ENCODE results near the gene SDCBP2.

DNA sequence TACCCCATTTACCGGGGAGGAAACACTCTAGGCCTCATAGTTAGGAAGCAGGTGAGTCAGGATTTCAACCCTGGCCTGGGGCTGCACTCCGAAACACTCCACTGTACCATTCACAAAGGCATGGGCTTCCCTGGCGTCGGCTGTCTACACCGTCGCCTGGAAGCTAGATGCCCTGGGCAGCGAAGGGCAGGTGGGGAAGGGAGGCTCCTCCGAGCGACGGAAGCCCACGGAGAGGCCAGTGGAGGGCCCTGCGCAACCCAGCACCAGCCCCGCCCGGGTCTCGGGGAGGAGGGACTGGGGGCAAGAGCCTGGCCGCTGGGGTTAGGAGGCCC lies 16.1 kb downstream of the SDCBP2 start:
- TF ChIP-seq, protein P1, sequence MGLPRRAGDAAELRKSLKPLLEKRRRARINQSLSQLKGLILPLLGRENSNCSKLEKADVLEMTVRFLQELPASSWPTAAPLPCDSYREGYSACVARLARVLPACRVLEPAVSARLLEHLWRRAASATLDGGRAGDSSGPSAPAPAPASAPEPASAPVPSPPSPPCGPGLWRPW (IDR thresholded peaks at IDR 0.05) = no peak
- TF ChIP-seq, protein P2, sequence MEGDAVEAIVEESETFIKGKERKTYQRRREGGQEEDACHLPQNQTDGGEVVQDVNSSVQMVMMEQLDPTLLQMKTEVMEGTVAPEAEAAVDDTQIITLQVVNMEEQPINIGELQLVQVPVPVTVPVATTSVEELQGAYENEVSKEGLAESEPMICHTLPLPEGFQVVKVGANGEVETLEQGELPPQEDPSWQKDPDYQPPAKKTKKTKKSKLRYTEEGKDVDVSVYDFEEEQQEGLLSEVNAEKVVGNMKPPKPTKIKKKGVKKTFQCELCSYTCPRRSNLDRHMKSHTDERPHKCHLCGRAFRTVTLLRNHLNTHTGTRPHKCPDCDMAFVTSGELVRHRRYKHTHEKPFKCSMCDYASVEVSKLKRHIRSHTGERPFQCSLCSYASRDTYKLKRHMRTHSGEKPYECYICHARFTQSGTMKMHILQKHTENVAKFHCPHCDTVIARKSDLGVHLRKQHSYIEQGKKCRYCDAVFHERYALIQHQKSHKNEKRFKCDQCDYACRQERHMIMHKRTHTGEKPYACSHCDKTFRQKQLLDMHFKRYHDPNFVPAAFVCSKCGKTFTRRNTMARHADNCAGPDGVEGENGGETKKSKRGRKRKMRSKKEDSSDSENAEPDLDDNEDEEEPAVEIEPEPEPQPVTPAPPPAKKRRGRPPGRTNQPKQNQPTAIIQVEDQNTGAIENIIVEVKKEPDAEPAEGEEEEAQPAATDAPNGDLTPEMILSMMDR (IDR thresholded peaks at IDR 0.05) = no peak
- TF ChIP-seq ZFP36 (IDR thresholded peaks at IDR 0.05; ENCODE audit: borderline replicate concordance, partially characterized antibody) (no peak), RNF2 (IDR thresholded peaks at IDR 0.05; ENCODE audit: borderline replicate concordance, low read depth) (no peak), JUNB (IDR thresholded peaks at IDR 0.05) (no peak), SREBF2 (IDR thresholded peaks at IDR 0.05) (no peak), POLR2A (IDR thresholded peaks at IDR 0.05; ENCODE audit: low read length) (peak; percentile 8; the same call in 1 of the 2 replicates), RAD21 (conservative IDR thresholded peaks at IDR 0.05 in 1 of 2, IDR thresholded peaks at IDR 0.05 in 1 of 2) (no peak)
